ENCODE data around the gene BICC1.

BICC1 gene

DNA sequence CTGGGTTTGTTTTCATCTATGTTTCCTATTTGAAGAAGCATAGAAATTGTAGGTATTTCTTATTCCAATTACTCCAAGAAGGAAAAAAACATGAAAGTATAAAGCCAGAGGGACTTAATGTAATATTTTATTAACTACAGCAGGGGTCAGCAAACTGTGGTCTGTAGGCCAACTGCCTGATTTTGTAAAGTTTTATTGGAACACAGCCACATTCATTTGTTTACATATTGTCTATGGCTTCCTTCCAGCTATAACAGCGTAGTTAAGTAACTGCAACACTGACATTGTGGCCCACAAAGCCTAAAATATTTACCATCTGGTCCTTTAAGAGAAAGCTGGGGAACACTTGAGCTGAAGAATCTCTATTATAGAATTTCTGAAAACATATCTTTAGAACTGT lies 306.2 kb downstream of the BICC1 start:
- Histone ChIP-seq H3K14ac (ENCODE audit: low read length) (no peak overlapping the region), H4K8ac (ENCODE audit: low read depth, low read length) (no peak overlapping the region), H3K36me3 (replicated peaks in 1 of 2; ENCODE audit: control insufficient read depth in 2 of 2, insufficient read depth in 2 of 2, low read length in 2 of 2) (no peaks in the 10 kb centered on the region), H2AK5ac (ENCODE audit: low read depth, low read length) (no peak overlapping the region), H3K9ac (ENCODE audit: low read depth, low read length, poor library complexity) (no peak overlapping the region), H3K4ac (ENCODE audit: low read length) (no peak overlapping the region), H4K91ac (ENCODE audit: low read depth, low read length, poor library complexity) (no peak overlapping the region), H2AFZ (ENCODE audit: low read length) (no peak overlapping the region), H3K79me1 (ENCODE audit: low read depth, low read length) (no peaks in the 10 kb centered on the region), H2BK15ac (ENCODE audit: low read length) (no peak overlapping the region), H3K4me1 (ENCODE audit: control insufficient read depth in 2 of 2, insufficient read depth in 1 of 2, low read depth in 1 of 2, low read length in 2 of 2) (peaks cover 4 to 21% of the 10 kb centered on the region in 2 donors), H3K27me3 (ENCODE audit: control insufficient read depth in 3 of 3, insufficient read depth in 3 of 3, low read depth in 1 of 3, low read length in 3 of 3) (no peaks in the 10 kb centered on the region), H2BK12ac (ENCODE audit: low read length) (no peak overlapping the region), H2BK5ac (ENCODE audit: low read length) (no peak overlapping the region), H2BK120ac (ENCODE audit: low read depth, low read length) (no peak overlapping the region), H3K27ac (replicated peaks; ENCODE audit: low read length) (no peak overlapping the region), H3K4me3 (ENCODE audit: low read length in 2 of 2) (no peak overlapping the region), H3K18ac (ENCODE audit: low read length) (no peak overlapping the region), H3K23ac (ENCODE audit: low read depth, low read length, poor library complexity) (no peak overlapping the region), H3K4me2 (ENCODE audit: insufficient read depth, low read length, poor library complexity, severe bottlenecking) (no peak overlapping the region), H3K9me3 (replicated peaks in 1 of 2; ENCODE audit: control insufficient read depth in 2 of 2, insufficient read depth in 1 of 2, low read depth in 1 of 2, low read length in 2 of 2) (no peaks in the 10 kb centered on the region)
- DNase-seq (ENCODE audit: low spot score) = no peak
- WGBS, 2 donors (ENCODE audit: extremely low coverage in 2 of 2, insufficient read length in 2 of 2, insufficient replicate concordance in 1 of 2) = no CpG with 5 or more reads among the region's 1 CpG

DNA sequence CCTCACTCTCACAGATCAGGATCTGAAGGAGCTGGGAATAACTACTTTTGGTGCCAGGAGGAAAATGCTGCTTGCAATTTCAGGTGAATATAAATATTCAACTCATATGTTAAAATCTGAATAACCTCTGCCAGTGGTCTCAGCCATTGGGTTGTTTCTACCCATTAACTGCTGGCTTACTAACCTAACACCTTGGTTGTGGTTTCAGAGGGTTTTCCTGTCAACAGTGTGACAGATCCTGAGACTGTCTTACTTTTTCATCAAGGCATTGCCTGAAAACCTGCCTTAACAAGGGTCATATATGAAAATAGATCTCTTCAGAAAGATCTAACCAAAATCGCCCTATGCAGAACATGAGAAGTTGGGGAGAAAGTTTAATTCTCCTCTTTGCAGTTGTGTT lies 307.7 kb downstream of the BICC1 start:
- no peak for DNase-seq (ENCODE audit: low spot score)
- no peak overlapping the region for H2BK120ac ChIP-seq (ENCODE audit: low read depth, low read length)
- no peak overlapping the region for H3K4me3 ChIP-seq (ENCODE audit: low read length in 2 of 2)
- H3K4ac ChIP-seq (ENCODE audit: low read length) = no peak overlapping the region
- WGBS, 2 donors (ENCODE audit: extremely low coverage in 2 of 2, insufficient read length in 2 of 2, insufficient replicate concordance in 1 of 2) = no CpG with 5 or more reads among the region's 1 CpG
- H3K9ac ChIP-seq (ENCODE audit: low read depth, low read length, poor library complexity) = no peak overlapping the region
- no peak overlapping the region for H2AFZ ChIP-seq (ENCODE audit: low read length)
- no peak overlapping the region for H4K91ac ChIP-seq (ENCODE audit: low read depth, low read length, poor library complexity)
- no peak overlapping the region for H3K18ac ChIP-seq (ENCODE audit: low read length)
- H4K8ac ChIP-seq (ENCODE audit: low read depth, low read length) = no peak overlapping the region
- no peak overlapping the region for H2AK5ac ChIP-seq (ENCODE audit: low read depth, low read length)
- no peaks in the 10 kb centered on the region for H3K9me3 ChIP-seq (replicated peaks in 1 of 2; ENCODE audit: control insufficient read depth in 2 of 2, insufficient read depth in 1 of 2, low read depth in 1 of 2, low read length in 2 of 2)
- no peak overlapping the region for H3K23ac ChIP-seq (ENCODE audit: low read depth, low read length, poor library complexity)
- no peak overlapping the region for H3K4me2 ChIP-seq (ENCODE audit: insufficient read depth, low read length, poor library complexity, severe bottlenecking)
- H2BK5ac ChIP-seq (ENCODE audit: low read length) = no peak overlapping the region
- no peak overlapping the region for H3K27ac ChIP-seq (replicated peaks; ENCODE audit: low read length)
- no peak overlapping the region for H2BK15ac ChIP-seq (ENCODE audit: low read length)
- no peak overlapping the region for H2BK12ac ChIP-seq (ENCODE audit: low read length)
- no peaks in the 10 kb centered on the region for H3K27me3 ChIP-seq (ENCODE audit: control insufficient read depth in 3 of 3, insufficient read depth in 3 of 3, low read depth in 1 of 3, low read length in 3 of 3)
- H3K36me3 ChIP-seq (replicated peaks in 1 of 2; ENCODE audit: control insufficient read depth in 2 of 2, insufficient read depth in 2 of 2, low read length in 2 of 2) = no peaks in the 10 kb centered on the region
- H3K4me1 ChIP-seq (ENCODE audit: control insufficient read depth in 2 of 2, insufficient read depth in 1 of 2, low read depth in 1 of 2, low read length in 2 of 2) = peaks cover 4 to 21% of the 10 kb centered on the region in 2 donors
- no peak overlapping the region for H3K14ac ChIP-seq (ENCODE audit: low read length)
- no peaks in the 10 kb centered on the region for H3K79me1 ChIP-seq (ENCODE audit: low read depth, low read length)

DNA sequence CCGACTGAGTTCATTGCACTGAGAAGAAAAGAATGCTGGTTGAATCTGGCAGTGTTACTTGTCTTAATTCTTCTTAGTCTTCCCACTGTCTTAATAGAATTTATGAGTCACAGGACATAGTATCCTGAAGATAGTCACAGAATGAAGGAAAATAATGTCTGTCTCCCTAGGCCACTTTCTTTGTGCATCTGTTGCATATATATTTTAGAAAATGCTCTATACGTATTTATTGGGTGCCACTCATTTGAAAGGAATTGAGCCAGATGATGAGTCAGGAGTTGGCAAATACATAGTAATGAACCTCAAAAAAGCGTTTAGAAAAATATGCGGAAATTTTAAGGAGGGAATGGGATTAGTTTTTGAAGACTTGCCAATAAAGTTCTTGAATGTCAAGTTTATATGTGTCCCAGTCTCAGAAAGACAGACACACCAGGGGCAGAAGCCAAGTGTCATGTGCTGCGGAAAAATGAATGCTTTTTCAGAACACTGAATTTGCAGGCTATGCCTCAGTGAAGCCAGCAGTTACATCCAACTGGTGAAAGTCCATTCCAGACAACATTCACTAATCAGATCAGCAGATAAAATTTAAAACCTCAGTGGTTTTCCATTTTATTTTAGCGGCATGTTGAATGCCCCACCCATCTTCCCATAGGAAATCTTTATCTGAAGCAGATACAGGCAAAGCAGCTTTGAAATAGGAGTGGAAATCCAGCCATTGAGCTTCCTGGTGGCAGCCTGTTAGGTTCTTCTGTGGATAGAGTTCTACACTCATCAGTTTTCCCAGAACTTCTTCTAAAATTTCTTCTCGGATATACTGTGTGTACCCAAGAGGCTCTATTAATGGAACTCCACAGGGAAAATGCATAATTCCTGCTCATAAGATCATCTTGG lies 308.4 kb downstream of the BICC1 start:
- no peak overlapping the region for H3K27ac ChIP-seq (replicated peaks; ENCODE audit: low read length)

DNA sequence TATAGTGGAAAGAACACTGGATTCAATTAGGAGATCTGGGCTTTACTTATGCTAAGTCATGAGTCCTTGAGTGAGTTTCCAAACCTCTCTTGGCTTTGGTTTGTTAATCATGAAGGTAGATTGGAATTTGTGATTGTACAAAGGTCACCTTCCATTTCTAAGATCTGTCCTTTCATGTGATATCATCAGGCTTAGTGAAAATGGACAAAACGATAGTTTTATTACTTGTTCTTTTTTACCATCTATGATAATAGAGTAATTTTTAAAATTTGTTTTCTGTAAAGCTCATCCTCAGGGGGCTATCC lies 309.0 kb downstream of the BICC1 start:
- H3K9ac ChIP-seq (ENCODE audit: low read depth, low read length, poor library complexity) = no peak overlapping the region
- H2AFZ ChIP-seq (ENCODE audit: low read length) = no peak overlapping the region
- no peak for DNase-seq (ENCODE audit: low spot score)
- no peak overlapping the region for H3K27ac ChIP-seq (replicated peaks; ENCODE audit: low read length)
- no peak overlapping the region for H3K4me2 ChIP-seq (ENCODE audit: insufficient read depth, low read length, poor library complexity, severe bottlenecking)
- H3K23ac ChIP-seq (ENCODE audit: low read depth, low read length, poor library complexity) = no peak overlapping the region
- H4K91ac ChIP-seq (ENCODE audit: low read depth, low read length, poor library complexity) = no peak overlapping the region
- no peak overlapping the region for H3K18ac ChIP-seq (ENCODE audit: low read length)
- H2BK5ac ChIP-seq (ENCODE audit: low read length) = no peak overlapping the region
- H3K9me3 ChIP-seq (replicated peaks in 1 of 2; ENCODE audit: control insufficient read depth in 2 of 2, insufficient read depth in 1 of 2, low read depth in 1 of 2, low read length in 2 of 2) = no peaks in the 10 kb centered on the region
- no peak overlapping the region for H3K4ac ChIP-seq (ENCODE audit: low read length)
- WGBS, 2 donors (ENCODE audit: extremely low coverage in 2 of 2, insufficient read length in 2 of 2, insufficient replicate concordance in 1 of 2) = no CpG with 5 or more reads among the region's 1 CpG
- H3K36me3 ChIP-seq (replicated peaks in 1 of 2; ENCODE audit: control insufficient read depth in 2 of 2, insufficient read depth in 2 of 2, low read length in 2 of 2) = no peaks in the 10 kb centered on the region
- H3K79me1 ChIP-seq (ENCODE audit: low read depth, low read length) = no peaks in the 10 kb centered on the region
- H2BK12ac ChIP-seq (ENCODE audit: low read length) = no peak overlapping the region
- H3K27me3 ChIP-seq (ENCODE audit: control insufficient read depth in 3 of 3, insufficient read depth in 3 of 3, low read depth in 1 of 3, low read length in 3 of 3) = no peaks in the 10 kb centered on the region
- H4K8ac ChIP-seq (ENCODE audit: low read depth, low read length) = no peak overlapping the region
- H3K14ac ChIP-seq (ENCODE audit: low read length) = no peak overlapping the region
- H3K4me3 ChIP-seq (ENCODE audit: low read length in 2 of 2) = no peak overlapping the region
- peaks cover 2 to 17% of the 10 kb centered on the region in 2 donors for H3K4me1 ChIP-seq (ENCODE audit: control insufficient read depth in 2 of 2, insufficient read depth in 1 of 2, low read depth in 1 of 2, low read length in 2 of 2)
- no peak overlapping the region for H2AK5ac ChIP-seq (ENCODE audit: low read depth, low read length)
- H2BK15ac ChIP-seq (ENCODE audit: low read length) = no peak overlapping the region
- H2BK120ac ChIP-seq (ENCODE audit: low read depth, low read length) = no peak overlapping the region

More for the DNA sequence above, 308.4 kb downstream of the BICC1 start:
- Histone ChIP-seq H3K18ac (ENCODE audit: low read length) (no peak overlapping the region), H4K8ac (ENCODE audit: low read depth, low read length) (no peak overlapping the region), H2BK15ac (ENCODE audit: low read length) (no peak overlapping the region), H2BK120ac (ENCODE audit: low read depth, low read length) (no peak overlapping the region), H3K4ac (ENCODE audit: low read length) (no peak overlapping the region), H3K27me3 (ENCODE audit: control insufficient read depth in 3 of 3, insufficient read depth in 3 of 3, low read depth in 1 of 3, low read length in 3 of 3) (no peaks in the 10 kb centered on the region), H3K79me1 (ENCODE audit: low read depth, low read length) (no peaks in the 10 kb centered on the region), H2AK5ac (ENCODE audit: low read depth, low read length) (no peak overlapping the region), H3K4me3 (ENCODE audit: low read length in 2 of 2) (no peak overlapping the region), H2BK5ac (ENCODE audit: low read length) (no peak overlapping the region), H3K4me2 (ENCODE audit: insufficient read depth, low read length, poor library complexity, severe bottlenecking) (no peak overlapping the region), H3K23ac (ENCODE audit: low read depth, low read length, poor library complexity) (no peak overlapping the region), H4K91ac (ENCODE audit: low read depth, low read length, poor library complexity) (no peak overlapping the region), H2AFZ (ENCODE audit: low read length) (no peak overlapping the region), H2BK12ac (ENCODE audit: low read length) (no peak overlapping the region), H3K14ac (ENCODE audit: low read length) (no peak overlapping the region), H3K9ac (ENCODE audit: low read depth, low read length, poor library complexity) (no peak overlapping the region), H3K9me3 (replicated peaks in 1 of 2; ENCODE audit: control insufficient read depth in 2 of 2, insufficient read depth in 1 of 2, low read depth in 1 of 2, low read length in 2 of 2) (no peaks in the 10 kb centered on the region), H3K36me3 (replicated peaks in 1 of 2; ENCODE audit: control insufficient read depth in 2 of 2, insufficient read depth in 2 of 2, low read length in 2 of 2) (no peaks in the 10 kb centered on the region), H3K4me1 (ENCODE audit: control insufficient read depth in 2 of 2, insufficient read depth in 1 of 2, low read depth in 1 of 2, low read length in 2 of 2) (peaks cover 4 to 21% of the 10 kb centered on the region in 2 donors)
- WGBS, 2 donors (ENCODE audit: extremely low coverage in 2 of 2, insufficient read length in 2 of 2, insufficient replicate concordance in 1 of 2) = 100% methylated on average over 2 of the region's 7 CpGs; no CpG with 5 or more reads in 1 of the 2 donors
- DNase-seq (ENCODE audit: low spot score) = no peak
